SU-DHL-6 (cell line): ENCODE measurements around the gene OTOF.

Source experiments
- H2AFZ ChIP-seq: fragments of 200-600 bp; sonication (generic); 2 replicates; pipeline ENCODE4 v1.6.1; 2014; ENCODE audit warnings: low read depth, mild to moderate bottlenecking, moderate library complexity, mixed read lengths, antibody characterized with exemption, low read length; ENCODE audit not compliant: severe bottlenecking
- H3F3A ChIP-seq: fragments of 200-600 bp; shearing (Covaris generic); 2 replicates; pipeline ENCODE4 v1.6.0; 2016; ENCODE audit warnings: antibody characterized with exemption, mild to moderate bottlenecking; ENCODE audit not compliant: insufficient read depth
- H3K27ac ChIP-seq: fragments of 200-600 bp; sonication (generic); 2 replicates; pipeline ENCODE4 v1.5.1; 2016; ENCODE audit warnings: low read depth, mild to moderate bottlenecking, low read length, moderate library complexity, mixed read lengths
- H3K27me3 ChIP-seq: fragments of 200-600 bp; sonication (generic), shearing (Covaris generic); 2 replicates; pipeline ENCODE4 v1.6.0; 2014; ENCODE audit warnings: mild to moderate bottlenecking, low read length
- H3K36me3 ChIP-seq: fragments of 200-600 bp; sonication (generic); 2 replicates; pipeline ENCODE4 v1.6.1; 2014; ENCODE audit warnings: mild to moderate bottlenecking, low read length, mixed read lengths
- H3K4me2 ChIP-seq: fragments of 300-600, 200-600 bp; shearing (Covaris generic), sonication (generic); 2 replicates; pipeline ENCODE4 v1.6.0; 2014; ENCODE audit warnings: low read length, low read depth, mild to moderate bottlenecking; ENCODE audit not compliant: poor library complexity, severe bottlenecking
- H3K4me3 ChIP-seq: fragments of 200-600 bp; sonication (generic); 2 replicates; pipeline ENCODE4 v1.5.1; 2014; ENCODE audit warnings: antibody characterized with exemption, low read length, mild to moderate bottlenecking, mixed read lengths; ENCODE audit not compliant: insufficient read depth, poor library complexity, severe bottlenecking
- H3K79me2 ChIP-seq: fragments of 200-600 bp; sonication (generic); 2 replicates; pipeline ENCODE4 v1.6.1; 2014; ENCODE audit warnings: mild to moderate bottlenecking, low read length, moderate library complexity; ENCODE audit not compliant: insufficient read depth
- H3K9ac ChIP-seq: fragments of 200-600 bp; sonication (generic); 2 replicates; pipeline ENCODE4 v1.7.0; 2014; ENCODE audit warnings: mild to moderate bottlenecking, low read length
- H3K9me2 ChIP-seq: fragments of 200-600 bp; sonication (generic); replicated peaks from 2 replicates; pipeline ENCODE4 v1.6.1; 2014; ENCODE audit warnings: low read length; ENCODE audit not compliant: insufficient read depth
- H3K9me3 ChIP-seq: fragments of 200-600 bp; sonication (generic); 2 replicates; pipeline ENCODE4 v1.6.1; 2014; ENCODE audit warnings: low read length, mixed read lengths; ENCODE audit not compliant: insufficient read depth
- H4K20me1 ChIP-seq: fragments of 200-600 bp; sonication (generic); 2 replicates; pipeline ENCODE4 v1.6.1; 2014; ENCODE audit warnings: low read depth, mild to moderate bottlenecking, antibody characterized with exemption, low read length, moderate library complexity, mixed read lengths
- EZH2phosphoT487 ChIP-seq: fragments of 200-600 bp; sonication (generic), shearing (Covaris generic); conservative IDR thresholded peaks from 2 replicates; pipeline ENCODE4 v1.6.1; 2018; ENCODE audit warnings: mild to moderate bottlenecking, antibody characterized with exemption, low read length, moderate library complexity, mixed read lengths
- TF ChIP-seq, protein P1 (sequence below): fragments of 200-600 bp; sonication (generic); IDR thresholded peaks from one replicate; pipeline ENCODE4 v1.5.1; 2017; ENCODE audit warnings: antibody characterized with exemption, mild to moderate bottlenecking, low read length, moderate library complexity; ENCODE audit not compliant: insufficient read depth, poor library complexity, severe bottlenecking

Gene OTOF

DNA sequence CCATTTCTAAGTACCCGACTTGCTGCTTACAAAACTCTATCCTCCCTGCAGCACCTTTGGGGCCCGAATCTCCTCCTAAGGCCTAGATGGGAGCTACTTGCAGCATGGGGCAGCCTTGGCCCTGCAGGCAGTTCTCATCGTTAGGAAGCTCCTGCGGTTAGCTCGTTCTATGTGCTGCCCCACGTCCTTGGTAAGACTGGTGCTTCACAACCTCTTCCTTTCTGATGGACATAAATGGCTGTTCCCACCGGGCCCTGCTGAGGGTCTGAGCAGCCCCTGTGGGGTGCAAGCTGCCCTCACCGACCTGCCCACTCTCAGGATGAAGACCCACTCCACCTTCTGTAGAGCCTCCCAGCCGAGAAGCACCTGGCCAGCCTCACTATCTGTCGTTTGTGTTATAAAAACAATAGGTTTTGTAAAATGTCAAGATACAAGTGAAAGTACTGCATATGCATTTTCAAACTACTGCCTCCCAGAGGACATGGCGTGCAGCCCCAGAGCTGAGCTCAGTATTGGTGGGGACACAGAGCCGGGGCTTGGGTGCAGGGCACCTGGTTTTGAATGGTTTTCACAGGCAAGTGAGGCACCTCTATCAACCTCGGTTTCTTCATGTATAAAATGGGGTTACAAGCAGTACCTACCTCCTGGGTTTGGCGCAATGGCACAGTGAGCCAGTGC lies 19.4 kb downstream of the OTOF start:
- Histone ChIP-seq H3K79me2 (no peaks in the 10 kb centered on the region), H3K36me3 (no peaks in the 10 kb centered on the region), H4K20me1 (no peaks in the 10 kb centered on the region), H3F3A (no peaks in the 10 kb centered on the region), H3K27me3 (no peaks in the 10 kb centered on the region), H3K9me2 (no peaks in the 10 kb centered on the region), H3K4me2 (no peak overlapping the region), H3K4me3 (no peak overlapping the region), H3K9ac (no peak overlapping the region), H3K9me3 (no peaks in the 10 kb centered on the region), H3K27ac (no peak overlapping the region), H2AFZ (no peak overlapping the region)
- TF ChIP-seq, protein P1, sequence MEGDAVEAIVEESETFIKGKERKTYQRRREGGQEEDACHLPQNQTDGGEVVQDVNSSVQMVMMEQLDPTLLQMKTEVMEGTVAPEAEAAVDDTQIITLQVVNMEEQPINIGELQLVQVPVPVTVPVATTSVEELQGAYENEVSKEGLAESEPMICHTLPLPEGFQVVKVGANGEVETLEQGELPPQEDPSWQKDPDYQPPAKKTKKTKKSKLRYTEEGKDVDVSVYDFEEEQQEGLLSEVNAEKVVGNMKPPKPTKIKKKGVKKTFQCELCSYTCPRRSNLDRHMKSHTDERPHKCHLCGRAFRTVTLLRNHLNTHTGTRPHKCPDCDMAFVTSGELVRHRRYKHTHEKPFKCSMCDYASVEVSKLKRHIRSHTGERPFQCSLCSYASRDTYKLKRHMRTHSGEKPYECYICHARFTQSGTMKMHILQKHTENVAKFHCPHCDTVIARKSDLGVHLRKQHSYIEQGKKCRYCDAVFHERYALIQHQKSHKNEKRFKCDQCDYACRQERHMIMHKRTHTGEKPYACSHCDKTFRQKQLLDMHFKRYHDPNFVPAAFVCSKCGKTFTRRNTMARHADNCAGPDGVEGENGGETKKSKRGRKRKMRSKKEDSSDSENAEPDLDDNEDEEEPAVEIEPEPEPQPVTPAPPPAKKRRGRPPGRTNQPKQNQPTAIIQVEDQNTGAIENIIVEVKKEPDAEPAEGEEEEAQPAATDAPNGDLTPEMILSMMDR: no peak
- no peak for TF ChIP-seq EZH2phosphoT487

DNA sequence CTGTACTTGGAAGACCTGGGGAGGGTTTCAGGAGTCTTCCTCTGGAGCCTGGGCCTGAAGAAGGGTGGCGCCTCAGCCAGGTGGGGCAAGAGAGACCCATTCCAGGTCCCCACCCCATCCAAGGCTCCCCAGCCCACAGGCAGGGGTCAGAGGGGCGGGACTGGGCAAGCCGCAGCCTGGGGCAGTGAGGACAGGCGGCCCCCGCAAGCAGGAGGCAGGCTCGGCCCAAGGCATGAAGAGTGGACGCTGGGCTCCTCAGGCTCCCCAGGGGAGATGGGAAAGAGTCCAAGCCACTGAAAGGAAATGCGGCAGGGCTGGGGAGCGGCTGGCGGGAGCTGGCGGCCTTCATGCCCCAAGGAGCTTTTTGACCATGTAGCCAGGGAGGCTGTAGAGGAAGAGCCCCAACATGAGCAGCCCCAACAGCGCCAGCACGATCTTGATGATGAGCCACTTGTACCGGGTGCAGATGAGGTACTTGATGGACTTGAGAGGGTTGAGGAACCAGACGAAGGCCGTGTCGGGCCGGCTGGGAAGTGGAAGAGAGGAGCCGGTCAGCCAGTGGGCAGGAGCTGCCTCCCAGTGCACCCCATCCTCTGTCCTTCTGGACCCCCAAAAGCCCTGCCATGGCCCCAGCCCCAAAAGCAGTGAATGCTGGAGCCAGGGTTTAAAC lies 20.1 kb downstream of the OTOF start:
- H3K4me2 ChIP-seq: no peak overlapping the region
- H4K20me1 ChIP-seq: no peaks in the 10 kb centered on the region
- no peaks in the 10 kb centered on the region for H3K79me2 ChIP-seq
- no peaks in the 10 kb centered on the region for H3K9me2 ChIP-seq
- no peak overlapping the region for H3K27ac ChIP-seq
- no peaks in the 10 kb centered on the region for H3K9me3 ChIP-seq
- no peak overlapping the region for H2AFZ ChIP-seq
- no peaks in the 10 kb centered on the region for H3F3A ChIP-seq
- no peaks in the 10 kb centered on the region for H3K27me3 ChIP-seq
- no peak for TF ChIP-seq EZH2phosphoT487
- TF ChIP-seq, protein P1: no peak
- H3K36me3 ChIP-seq: no peaks in the 10 kb centered on the region
- H3K4me3 ChIP-seq: no peak overlapping the region
- no peak overlapping the region for H3K9ac ChIP-seq

DNA sequence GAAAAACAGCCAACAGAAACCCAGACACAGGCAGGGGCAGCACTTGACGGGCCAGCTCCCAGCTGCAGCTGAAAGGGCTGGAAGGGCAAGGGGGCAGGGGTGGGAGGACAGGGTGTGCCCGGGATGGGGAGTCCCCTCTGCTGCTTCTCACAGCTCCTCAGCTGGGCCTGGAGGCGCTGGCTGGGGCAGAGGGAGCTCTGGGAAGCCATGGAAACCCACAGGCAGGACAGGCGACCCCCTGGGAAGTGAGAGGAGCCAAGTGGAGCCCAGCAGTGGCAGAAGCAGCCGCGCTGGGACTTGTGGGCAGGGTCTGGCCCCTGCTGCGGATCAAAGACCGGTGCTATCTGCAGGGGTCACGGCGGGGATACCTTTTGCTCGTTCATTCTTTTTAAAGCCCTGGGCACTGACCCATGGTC lies 20.7 kb downstream of the OTOF start:
- Histone ChIP-seq H3K4me2 (no peak overlapping the region), H3K9me3 (no peaks in the 10 kb centered on the region), H2AFZ (no peak overlapping the region), H3K36me3 (no peaks in the 10 kb centered on the region), H3K79me2 (no peaks in the 10 kb centered on the region), H3F3A (no peaks in the 10 kb centered on the region), H3K9ac (no peak overlapping the region), H3K4me3 (no peak overlapping the region), H3K27me3 (no peaks in the 10 kb centered on the region), H4K20me1 (no peaks in the 10 kb centered on the region), H3K27ac (no peak overlapping the region), H3K9me2 (no peaks in the 10 kb centered on the region)
- TF ChIP-seq EZH2phosphoT487: no peak
